NB4 (cell line): ENCODE results near the gene OLFM1.

Experiments
- CTCF ChIP-seq: IDR thresholded peaks from one replicate; pipeline ENCODE4 v1.5.1; 2012; ENCODE audit warnings: low read depth, low read length
- MAX ChIP-seq: IDR thresholded peaks from 2 replicates; pipeline ENCODE4 v1.6.1; 2011; ENCODE audit warnings: low read depth, low read length
- POLR2A ChIP-seq: IDR thresholded peaks from 2 replicates; pipeline ENCODE4 v1.6.1; 2011; ENCODE audit warnings: mild to moderate bottlenecking; ENCODE audit not compliant: insufficient read length; ENCODE audit errors: extremely low read depth

- TF ChIP-seq CTCF: no peak
- no peak for TF ChIP-seq MAX
- no peak for TF ChIP-seq POLR2A
These were observed 29.4 kb downstream of the OLFM1 start for GRCh38 chr9:135116881-135117280.
